WTC11 (cell line): ENCODE measurements around the gene USP15. TPM values are rescaled to one million over a fixed set of nuclear protein-coding genes. Genes with fewer than 3 reads are reported as not detected.

Experiments
- ATAC-seq: fragments of 200-7000 bp; cut with Tn5 transposase; 2 replicates; pipeline ENCODE4 v1.10.0; 2021; ENCODE audit warnings: mild to moderate bottlenecking, moderate library complexity
- CTCF ChIA-PET: fragments of 300-600 bp; sonication (Branson Sonifier 250); formaldehyde crosslinking; loops from one replicate; lab custom pipeline; 2021; ENCODE audit warnings: antibody characterized with exemption; lab: Charles Lee
- POLR2A ChIA-PET: fragments of 350-600 bp; sonication (Branson Sonifier 250); formaldehyde crosslinking; loops from one replicate; lab custom pipeline; 2021; ENCODE audit warnings: antibody characterized with exemption; lab: Charles Lee
- DNase-seq: peaks from one replicate; pipeline ENCODE4 v3.0.0; 2021; ENCODE audit warnings: low spot score
- H3K27ac Mint-ChIP-seq: 2 replicates; pipeline ENCODE4 v1.8.0; 2021; ENCODE audit warnings: mixed read lengths
- H3K27me3 Mint-ChIP-seq: 2 replicates; pipeline ENCODE4 v1.8.0; 2021; ENCODE audit warnings: low read depth, mild to moderate bottlenecking, moderate library complexity, mixed read lengths
- H3K36me3 Mint-ChIP-seq: 2 replicates; pipeline ENCODE4 v1.8.0; 2021; ENCODE audit warnings: mixed read lengths
- H3K4me1 Mint-ChIP-seq: 2 replicates; pipeline ENCODE4 v1.8.0; 2022; ENCODE audit warnings: mixed read lengths
- H3K4me3 Mint-ChIP-seq: 2 replicates; pipeline ENCODE4 v1.8.0; 2021; ENCODE audit warnings: mild to moderate bottlenecking, moderate library complexity, mixed read lengths
- H3K9me3 Mint-ChIP-seq: 2 replicates; pipeline ENCODE4 v1.8.0; 2021; ENCODE audit warnings: mixed read lengths
- CBFB ChIP-seq: sonication (generic); formaldehyde crosslinking; IDR thresholded peaks from 2 replicates; pipeline ENCODE4 v1.8.1; 2022; ENCODE audit warnings: mild to moderate bottlenecking, low read depth, missing genetic modification reagents
- CREB1 ChIP-seq: sonication (generic); formaldehyde crosslinking; IDR thresholded peaks from 2 replicates; pipeline ENCODE4 v1.8.0; 2023; ENCODE audit warnings: mild to moderate bottlenecking, missing genetic modification reagents
- GRHL2 ChIP-seq: fragments of 250-450 bp; sonication (Bioruptor Pico); IDR thresholded peaks from 2 replicates; pipeline ENCODE4 v1.8.0; 2022; ENCODE audit warnings: mild to moderate bottlenecking, moderate library complexity; ENCODE audit not compliant: insufficient replicate concordance, severe bottlenecking
- GTF2I ChIP-seq: fragments of 250-450 bp; sonication (Bioruptor Pico); conservative IDR thresholded peaks from 2 replicates; pipeline ENCODE4 v1.4.0; 2021; ENCODE audit warnings: mild to moderate bottlenecking
- JAZF1 ChIP-seq: fragments of 250-450 bp; sonication (Bioruptor Pico); IDR thresholded peaks from 2 replicates; pipeline ENCODE4 v1.9.0; 2021; ENCODE audit warnings: moderate library complexity, mild to moderate bottlenecking, inconsistent platforms
- JUN ChIP-seq: sonication (generic); formaldehyde crosslinking; IDR thresholded peaks from 2 replicates; pipeline ENCODE4 v1.8.0; 2023; ENCODE audit warnings: mild to moderate bottlenecking, missing genetic modification reagents
- KAT7 ChIP-seq: sonication (generic); formaldehyde crosslinking; IDR thresholded peaks from 2 replicates; pipeline ENCODE4 v1.8.1; 2023; ENCODE audit warnings: missing genetic modification reagents, mild to moderate bottlenecking, borderline replicate concordance
- NFE2L1 ChIP-seq: sonication (generic); formaldehyde crosslinking; IDR thresholded peaks from 2 replicates; pipeline ENCODE4 v1.8.1; 2023; ENCODE audit warnings: missing genetic modification reagents
- SOX15 ChIP-seq: fragments of 250-450 bp; sonication (Bioruptor Pico); IDR thresholded peaks from 2 replicates; pipeline ENCODE4 v1.9.0; 2021; ENCODE audit warnings: mild to moderate bottlenecking
- TEAD1 ChIP-seq: sonication (generic); formaldehyde crosslinking; IDR thresholded peaks from 2 replicates; pipeline ENCODE4 v1.8.0; 2022; ENCODE audit warnings: mild to moderate bottlenecking, missing genetic modification reagents
- TEAD4 ChIP-seq: sonication (generic); formaldehyde crosslinking; IDR thresholded peaks from 2 replicates; pipeline ENCODE4 v1.8.0; 2022; ENCODE audit warnings: mild to moderate bottlenecking, missing genetic modification reagents
- ZBTB21 ChIP-seq: sonication (generic); formaldehyde crosslinking; IDR thresholded peaks from 2 replicates; pipeline ENCODE4 v1.8.1; 2023; ENCODE audit warnings: mild to moderate bottlenecking, missing genetic modification reagents, borderline replicate concordance
- ZNF219 ChIP-seq: sonication (generic); formaldehyde crosslinking; IDR thresholded peaks from 2 replicates; pipeline ENCODE4 v1.8.0; 2023; ENCODE audit warnings: missing genetic modification reagents, mild to moderate bottlenecking, borderline replicate concordance
- ZNF423 ChIP-seq: fragments of 250-450 bp; sonication (Bioruptor Pico); IDR thresholded peaks from 2 replicates; pipeline ENCODE4 v2.1.2; 2022; ENCODE audit warnings: mild to moderate bottlenecking, moderate library complexity
- total RNA-seq: library from RNA; stranded (reverse); gene quantifications from 3 replicates; pipeline ENCODE4 v1.2.3, GENCODE V29; 2021
- TF ChIP-seq, protein P1 (sequence below): sonication (generic); formaldehyde crosslinking; IDR thresholded peaks from 2 replicates; pipeline ENCODE4 v1.8.1; 2022; ENCODE audit warnings: mild to moderate bottlenecking, missing genetic modification reagents, moderate library complexity, borderline replicate concordance
- TF ChIP-seq, protein P2 (sequence below): sonication (generic); formaldehyde crosslinking; IDR thresholded peaks from 2 replicates; pipeline ENCODE4 v1.8.1; 2023; ENCODE audit warnings: mild to moderate bottlenecking, missing genetic modification reagents, moderate library complexity
- TF ChIP-seq, protein P3 (sequence below): fragments of 250-450 bp; sonication (Bioruptor Pico); IDR thresholded peaks from 2 replicates; pipeline ENCODE4 v1.8.0; 2021; ENCODE audit warnings: mild to moderate bottlenecking
- TF ChIP-seq, protein P4 (sequence below): sonication (generic); formaldehyde crosslinking; IDR thresholded peaks from 2 replicates; pipeline ENCODE4 v1.8.1; 2023; ENCODE audit warnings: mild to moderate bottlenecking, missing genetic modification reagents, borderline replicate concordance
- TF ChIP-seq, protein P5 (sequence below): sonication (generic); formaldehyde crosslinking; IDR thresholded peaks from 2 replicates; pipeline ENCODE4 v1.8.1; 2022; ENCODE audit warnings: mild to moderate bottlenecking, moderate library complexity, missing genetic modification reagents
- TF ChIP-seq, protein P6 (sequence below): sonication (generic); formaldehyde crosslinking; IDR thresholded peaks from 2 replicates; pipeline ENCODE4 v1.8.0; 2023; ENCODE audit warnings: missing genetic modification reagents

Gene USP15
- total RNA-seq, 1 experiment from 2014 or later: 37.2 TPM

DNA sequence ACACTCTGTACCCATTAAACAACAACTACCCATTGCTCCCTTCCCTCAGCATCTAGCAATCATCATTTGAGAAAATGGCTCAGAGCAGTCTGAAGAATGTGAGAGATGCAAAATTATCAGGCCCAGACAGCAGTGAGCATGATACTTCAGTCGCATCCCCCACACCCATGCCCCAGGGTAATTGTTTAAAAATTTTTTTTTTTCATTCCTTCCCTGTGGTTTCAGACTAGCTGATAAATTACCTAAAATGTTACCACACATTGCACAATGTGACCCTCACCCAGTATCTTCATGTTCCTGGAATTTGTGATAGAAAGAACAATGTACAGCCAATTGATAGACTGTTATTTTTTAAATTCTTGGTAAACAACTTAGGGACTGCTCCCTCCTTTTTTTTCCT, 11.3 kb upstream of the USP15 start (continued):
- TF ChIP-seq GTF2I (CRISPR knock-in tag) (no peak), JUN (no peak)

DNA sequence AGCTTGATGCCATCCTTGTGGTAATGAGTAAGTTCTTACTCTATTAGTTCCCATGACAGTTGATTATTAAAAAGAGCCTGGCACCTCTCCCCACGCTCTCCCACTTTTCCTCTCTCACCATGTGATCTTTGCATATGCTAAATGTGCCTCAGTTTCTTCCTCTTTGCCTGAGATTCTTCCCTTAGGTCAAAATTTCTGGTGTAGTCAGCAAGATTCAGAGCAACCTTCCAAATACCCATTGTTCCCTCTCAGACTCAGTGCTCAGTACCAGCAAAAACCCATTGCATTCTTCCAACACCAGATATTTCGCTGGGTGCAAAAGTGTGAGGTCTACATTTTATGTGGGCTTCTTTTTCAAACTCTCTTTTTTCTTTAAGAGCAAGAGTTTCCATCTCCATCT, 10.8 kb upstream of the USP15 start:
- TF ChIP-seq, protein P1, sequence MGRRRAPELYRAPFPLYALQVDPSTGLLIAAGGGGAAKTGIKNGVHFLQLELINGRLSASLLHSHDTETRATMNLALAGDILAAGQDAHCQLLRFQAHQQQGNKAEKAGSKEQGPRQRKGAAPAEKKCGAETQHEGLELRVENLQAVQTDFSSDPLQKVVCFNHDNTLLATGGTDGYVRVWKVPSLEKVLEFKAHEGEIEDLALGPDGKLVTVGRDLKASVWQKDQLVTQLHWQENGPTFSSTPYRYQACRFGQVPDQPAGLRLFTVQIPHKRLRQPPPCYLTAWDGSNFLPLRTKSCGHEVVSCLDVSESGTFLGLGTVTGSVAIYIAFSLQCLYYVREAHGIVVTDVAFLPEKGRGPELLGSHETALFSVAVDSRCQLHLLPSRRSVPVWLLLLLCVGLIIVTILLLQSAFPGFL: no peak
- TF ChIP-seq ZNF423 (CRISPR knock-in tag): no peak
- TF ChIP-seq, protein P2, sequence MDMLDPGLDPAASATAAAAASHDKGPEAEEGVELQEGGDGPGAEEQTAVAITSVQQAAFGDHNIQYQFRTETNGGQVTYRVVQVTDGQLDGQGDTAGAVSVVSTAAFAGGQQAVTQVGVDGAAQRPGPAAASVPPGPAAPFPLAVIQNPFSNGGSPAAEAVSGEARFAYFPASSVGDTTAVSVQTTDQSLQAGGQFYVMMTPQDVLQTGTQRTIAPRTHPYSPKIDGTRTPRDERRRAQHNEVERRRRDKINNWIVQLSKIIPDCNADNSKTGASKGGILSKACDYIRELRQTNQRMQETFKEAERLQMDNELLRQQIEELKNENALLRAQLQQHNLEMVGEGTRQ (CRISPR knock-in tag): no peak
- no peak for TF ChIP-seq GRHL2
- no peak for TF ChIP-seq TEAD1 (CRISPR knock-in tag)
- TF ChIP-seq, protein P3, sequence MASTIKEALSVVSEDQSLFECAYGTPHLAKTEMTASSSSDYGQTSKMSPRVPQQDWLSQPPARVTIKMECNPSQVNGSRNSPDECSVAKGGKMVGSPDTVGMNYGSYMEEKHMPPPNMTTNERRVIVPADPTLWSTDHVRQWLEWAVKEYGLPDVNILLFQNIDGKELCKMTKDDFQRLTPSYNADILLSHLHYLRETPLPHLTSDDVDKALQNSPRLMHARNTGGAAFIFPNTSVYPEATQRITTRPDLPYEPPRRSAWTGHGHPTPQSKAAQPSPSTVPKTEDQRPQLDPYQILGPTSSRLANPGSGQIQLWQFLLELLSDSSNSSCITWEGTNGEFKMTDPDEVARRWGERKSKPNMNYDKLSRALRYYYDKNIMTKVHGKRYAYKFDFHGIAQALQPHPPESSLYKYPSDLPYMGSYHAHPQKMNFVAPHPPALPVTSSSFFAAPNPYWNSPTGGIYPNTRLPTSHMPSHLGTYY (CRISPR knock-in tag): no peak
- TF ChIP-seq CREB1 (CRISPR knock-in tag): no peak
- H3K4me1 Mint-ChIP-seq: peaks cover 4% of the 10 kb centered on the region
- H3K27me3 Mint-ChIP-seq: no peaks in the 10 kb centered on the region
- DNase-seq (no peak), ATAC-seq (no peak)
- no peak overlapping the region for H3K27ac Mint-ChIP-seq
- H3K9me3 Mint-ChIP-seq: no peaks in the 10 kb centered on the region
- no peaks in the 10 kb centered on the region for H3K36me3 Mint-ChIP-seq
- POLR2A ChIA-PET: no interaction called here
- no peak overlapping the region for H3K4me3 Mint-ChIP-seq
- CTCF ChIA-PET: no interaction called here

DNA sequence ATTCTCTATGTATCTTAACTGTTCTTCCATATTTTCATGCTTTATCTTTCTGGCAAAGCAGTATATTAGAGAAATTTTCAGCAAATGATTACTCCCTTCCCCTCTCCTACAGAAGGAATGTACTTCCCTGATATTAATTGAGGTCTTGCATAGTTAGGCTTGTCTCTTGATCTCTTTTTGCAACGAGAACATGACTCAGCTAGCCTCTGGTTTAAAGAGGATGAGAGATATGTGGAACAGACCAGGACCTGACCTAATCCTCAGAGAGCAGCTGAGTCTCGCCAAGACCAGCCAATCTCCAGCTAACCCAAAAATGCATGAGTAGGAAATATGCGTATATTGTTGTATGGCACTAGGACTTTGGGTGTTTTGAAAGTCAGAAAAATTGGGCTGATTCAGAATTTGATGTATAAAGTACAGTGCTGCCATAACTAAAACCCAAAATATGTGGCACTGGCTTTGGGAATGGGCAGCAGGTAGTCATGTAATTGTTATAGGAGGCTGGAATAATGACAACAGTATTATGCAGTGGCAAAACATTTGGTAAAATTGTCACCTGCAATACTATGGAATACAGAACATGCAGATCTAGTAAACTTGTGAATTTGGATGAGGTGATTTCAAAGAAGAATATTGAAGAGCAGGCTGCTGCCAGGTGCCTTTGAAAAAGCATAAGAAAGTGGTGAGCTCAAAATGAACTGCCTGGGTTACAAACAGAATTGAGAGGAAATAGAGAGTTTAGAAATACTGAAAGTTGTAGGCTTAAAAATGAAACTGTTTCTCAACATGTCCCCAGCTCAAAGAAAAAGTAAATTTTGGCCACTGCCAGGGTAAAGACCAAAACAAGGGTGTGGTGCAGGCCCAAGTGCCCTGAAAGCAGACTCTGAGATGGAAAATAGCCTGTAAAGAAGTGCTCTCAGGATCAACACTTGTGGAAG, 9.3 kb upstream of the USP15 start:
- ATAC-seq (no peak), DNase-seq (no peak)
- Mint-ChIP-seq H3K27me3 (no peaks in the 10 kb centered on the region), H3K27ac (no peak overlapping the region), H3K4me1 (peaks cover 4% of the 10 kb centered on the region), H3K4me3 (no peak overlapping the region), H3K9me3 (no peaks in the 10 kb centered on the region), H3K36me3 (no peaks in the 10 kb centered on the region)
- TF ChIP-seq, protein P4, sequence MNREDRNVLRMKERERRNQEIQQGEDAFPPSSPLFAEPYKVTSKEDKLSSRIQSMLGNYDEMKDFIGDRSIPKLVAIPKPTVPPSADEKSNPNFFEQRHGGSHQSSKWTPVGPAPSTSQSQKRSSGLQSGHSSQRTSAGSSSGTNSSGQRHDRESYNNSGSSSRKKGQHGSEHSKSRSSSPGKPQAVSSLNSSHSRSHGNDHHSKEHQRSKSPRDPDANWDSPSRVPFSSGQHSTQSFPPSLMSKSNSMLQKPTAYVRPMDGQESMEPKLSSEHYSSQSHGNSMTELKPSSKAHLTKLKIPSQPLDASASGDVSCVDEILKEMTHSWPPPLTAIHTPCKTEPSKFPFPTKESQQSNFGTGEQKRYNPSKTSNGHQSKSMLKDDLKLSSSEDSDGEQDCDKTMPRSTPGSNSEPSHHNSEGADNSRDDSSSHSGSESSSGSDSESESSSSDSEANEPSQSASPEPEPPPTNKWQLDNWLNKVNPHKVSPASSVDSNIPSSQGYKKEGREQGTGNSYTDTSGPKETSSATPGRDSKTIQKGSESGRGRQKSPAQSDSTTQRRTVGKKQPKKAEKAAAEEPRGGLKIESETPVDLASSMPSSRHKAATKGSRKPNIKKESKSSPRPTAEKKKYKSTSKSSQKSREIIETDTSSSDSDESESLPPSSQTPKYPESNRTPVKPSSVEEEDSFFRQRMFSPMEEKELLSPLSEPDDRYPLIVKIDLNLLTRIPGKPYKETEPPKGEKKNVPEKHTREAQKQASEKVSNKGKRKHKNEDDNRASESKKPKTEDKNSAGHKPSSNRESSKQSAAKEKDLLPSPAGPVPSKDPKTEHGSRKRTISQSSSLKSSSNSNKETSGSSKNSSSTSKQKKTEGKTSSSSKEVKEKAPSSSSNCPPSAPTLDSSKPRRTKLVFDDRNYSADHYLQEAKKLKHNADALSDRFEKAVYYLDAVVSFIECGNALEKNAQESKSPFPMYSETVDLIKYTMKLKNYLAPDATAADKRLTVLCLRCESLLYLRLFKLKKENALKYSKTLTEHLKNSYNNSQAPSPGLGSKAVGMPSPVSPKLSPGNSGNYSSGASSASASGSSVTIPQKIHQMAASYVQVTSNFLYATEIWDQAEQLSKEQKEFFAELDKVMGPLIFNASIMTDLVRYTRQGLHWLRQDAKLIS (CRISPR knock-in tag): no peak
- TF ChIP-seq, protein P5, sequence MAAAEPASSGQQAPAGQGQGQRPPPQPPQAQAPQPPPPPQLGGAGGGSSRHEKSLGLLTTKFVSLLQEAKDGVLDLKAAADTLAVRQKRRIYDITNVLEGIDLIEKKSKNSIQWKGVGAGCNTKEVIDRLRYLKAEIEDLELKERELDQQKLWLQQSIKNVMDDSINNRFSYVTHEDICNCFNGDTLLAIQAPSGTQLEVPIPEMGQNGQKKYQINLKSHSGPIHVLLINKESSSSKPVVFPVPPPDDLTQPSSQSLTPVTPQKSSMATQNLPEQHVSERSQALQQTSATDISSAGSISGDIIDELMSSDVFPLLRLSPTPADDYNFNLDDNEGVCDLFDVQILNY (CRISPR knock-in tag): no peak
- no peak for TF ChIP-seq CBFB (CRISPR knock-in tag)
- no peak for TF ChIP-seq SOX15
- TF ChIP-seq NFE2L1: no peak
- TF ChIP-seq, protein P6, sequence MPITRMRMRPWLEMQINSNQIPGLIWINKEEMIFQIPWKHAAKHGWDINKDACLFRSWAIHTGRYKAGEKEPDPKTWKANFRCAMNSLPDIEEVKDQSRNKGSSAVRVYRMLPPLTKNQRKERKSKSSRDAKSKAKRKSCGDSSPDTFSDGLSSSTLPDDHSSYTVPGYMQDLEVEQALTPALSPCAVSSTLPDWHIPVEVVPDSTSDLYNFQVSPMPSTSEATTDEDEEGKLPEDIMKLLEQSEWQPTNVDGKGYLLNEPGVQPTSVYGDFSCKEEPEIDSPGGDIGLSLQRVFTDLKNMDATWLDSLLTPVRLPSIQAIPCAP: no peak
- TF ChIP-seq ZNF423 (CRISPR knock-in tag): no peak
- TF ChIP-seq KAT7 (CRISPR knock-in tag): no peak
- no peak for TF ChIP-seq JAZF1 (CRISPR knock-in tag)
- no peak for TF ChIP-seq ZNF219 (CRISPR knock-in tag)
- no peak for TF ChIP-seq TEAD1 (CRISPR knock-in tag)
- TF ChIP-seq TEAD4: no peak
- TF ChIP-seq ZBTB21: no peak
- TF ChIP-seq GTF2I (CRISPR knock-in tag): no peak
- CTCF ChIA-PET: no interaction called here
- POLR2A ChIA-PET: no interaction called here
